ENCODE results near the gene CSE1L. TPM values are rescaled to one million over a fixed set of nuclear protein-coding genes. Genes with fewer than 3 reads are reported as not detected.

The CSE1L gene
- polyA plus RNA-seq, 1 donor from 2014 or later = 74.2 TPM

DNA sequence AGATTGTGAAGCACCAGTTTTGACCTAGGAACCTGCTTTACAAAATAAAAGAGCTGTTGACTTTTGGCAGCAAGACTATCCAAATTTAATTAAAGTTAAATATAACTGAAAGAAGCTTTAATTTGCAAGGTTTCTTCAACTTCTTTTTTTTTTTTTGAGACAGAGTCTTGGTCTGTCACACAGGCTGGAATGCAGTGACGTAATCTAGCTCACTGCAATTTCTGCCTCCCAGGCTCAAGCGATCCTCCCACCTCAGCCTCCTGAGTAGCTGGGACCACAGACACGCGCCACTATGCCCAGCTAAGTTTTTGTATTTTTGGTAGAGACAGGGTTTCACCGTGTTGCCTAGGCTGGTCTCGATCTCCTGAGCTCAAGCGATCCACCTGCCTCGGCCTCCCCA lies 13.7 kb upstream of the CSE1L start:
- Histone ChIP-seq H3K9ac (ENCODE audit: low read length) (no peak overlapping the region), H3F3A (ENCODE audit: insufficient read depth, low read length, poor library complexity, severe bottlenecking) (no peaks in the 10 kb centered on the region), H3K27me3 (ENCODE audit: insufficient read depth, low read depth, low read length) (no peaks in the 10 kb centered on the region), H3K4me3 (ENCODE audit: low read length) (no peak overlapping the region), H3K79me2 (replicated peaks; ENCODE audit: insufficient read depth, low read length) (no peaks in the 10 kb centered on the region), H3K36me3 (ENCODE audit: insufficient read depth, low read length) (no peaks in the 10 kb centered on the region), H3K27ac (ENCODE audit: low read length) (no peak overlapping the region), H2AFZ (ENCODE audit: low read depth, low read length) (no peak overlapping the region), H3K4me2 (ENCODE audit: low read length) (no peak overlapping the region), H4K20me1 (ENCODE audit: insufficient read depth) (no peaks in the 10 kb centered on the region), H3K9me3 (ENCODE audit: low read length) (no peaks in the 10 kb centered on the region), H3K9me2 (ENCODE audit: insufficient read depth, low read length) (no peaks in the 10 kb centered on the region)
- no peak for TF ChIP-seq EP300 (conservative IDR thresholded peaks at IDR 0.05; ENCODE audit: poor library complexity, severe bottlenecking)
- TF ChIP-seq, protein P1, sequence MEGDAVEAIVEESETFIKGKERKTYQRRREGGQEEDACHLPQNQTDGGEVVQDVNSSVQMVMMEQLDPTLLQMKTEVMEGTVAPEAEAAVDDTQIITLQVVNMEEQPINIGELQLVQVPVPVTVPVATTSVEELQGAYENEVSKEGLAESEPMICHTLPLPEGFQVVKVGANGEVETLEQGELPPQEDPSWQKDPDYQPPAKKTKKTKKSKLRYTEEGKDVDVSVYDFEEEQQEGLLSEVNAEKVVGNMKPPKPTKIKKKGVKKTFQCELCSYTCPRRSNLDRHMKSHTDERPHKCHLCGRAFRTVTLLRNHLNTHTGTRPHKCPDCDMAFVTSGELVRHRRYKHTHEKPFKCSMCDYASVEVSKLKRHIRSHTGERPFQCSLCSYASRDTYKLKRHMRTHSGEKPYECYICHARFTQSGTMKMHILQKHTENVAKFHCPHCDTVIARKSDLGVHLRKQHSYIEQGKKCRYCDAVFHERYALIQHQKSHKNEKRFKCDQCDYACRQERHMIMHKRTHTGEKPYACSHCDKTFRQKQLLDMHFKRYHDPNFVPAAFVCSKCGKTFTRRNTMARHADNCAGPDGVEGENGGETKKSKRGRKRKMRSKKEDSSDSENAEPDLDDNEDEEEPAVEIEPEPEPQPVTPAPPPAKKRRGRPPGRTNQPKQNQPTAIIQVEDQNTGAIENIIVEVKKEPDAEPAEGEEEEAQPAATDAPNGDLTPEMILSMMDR (IDR thresholded peaks at IDR 0.05; ENCODE audit: poor library complexity, severe bottlenecking) = no peak
- TF ChIP-seq SMC3 (conservative IDR thresholded peaks at IDR 0.05; ENCODE audit: poor library complexity) = no peak
- no peak for TF ChIP-seq POLR2AphosphoS5 (IDR thresholded peaks at IDR 0.05)
- TF ChIP-seq MXI1 (conservative IDR thresholded peaks at IDR 0.05; ENCODE audit: poor library complexity, severe bottlenecking) = no peak
- TF ChIP-seq EZH2 (IDR thresholded peaks at IDR 0.05; ENCODE audit: borderline replicate concordance, insufficient read depth, low read length, poor library complexity, severe bottlenecking) = no peak
- TF ChIP-seq REST (IDR thresholded peaks at IDR 0.05; ENCODE audit: borderline replicate concordance) = no peak
- no peak for TF ChIP-seq RAD21 (conservative IDR thresholded peaks at IDR 0.05)
- no peak for TF ChIP-seq TAF1 (IDR thresholded peaks at IDR 0.05; ENCODE audit: low read depth)

GRCh38 chr20:49034070-49034732 lies 11.9 kb upstream of the CSE1L start:
- Histone ChIP-seq H3K4me3 (ENCODE audit: low read length) (no peak overlapping the region), H3K27ac (ENCODE audit: low read length) (no peak overlapping the region), H3F3A (ENCODE audit: insufficient read depth, low read length, poor library complexity, severe bottlenecking) (no peaks in the 10 kb centered on the region), H3K4me2 (ENCODE audit: low read length) (no peak overlapping the region), H3K79me2 (replicated peaks; ENCODE audit: insufficient read depth, low read length) (no peaks in the 10 kb centered on the region), H3K9me2 (ENCODE audit: insufficient read depth, low read length) (no peaks in the 10 kb centered on the region), H3K27me3 (ENCODE audit: insufficient read depth, low read depth, low read length) (no peaks in the 10 kb centered on the region), H2AFZ (ENCODE audit: low read depth, low read length) (no peak overlapping the region), H4K20me1 (ENCODE audit: insufficient read depth) (no peaks in the 10 kb centered on the region), H3K9ac (ENCODE audit: low read length) (no peak overlapping the region), H3K36me3 (ENCODE audit: insufficient read depth, low read length) (no peaks in the 10 kb centered on the region), H3K9me3 (ENCODE audit: low read length) (no peaks in the 10 kb centered on the region)
- no peak for TF ChIP-seq POLR2AphosphoS5 (IDR thresholded peaks at IDR 0.05)
- no peak for TF ChIP-seq RAD21 (conservative IDR thresholded peaks at IDR 0.05)
